GM12878 (cell line): ENCODE measurements around the gene TBC1D19. TPM values are rescaled to one million over a fixed set of nuclear protein-coding genes. Genes with fewer than 3 reads are reported as not detected.

Experiments
- ATAC-seq: fragments of 200-7000 bp; cut with Tn5 transposase; 3 replicates; pipeline ENCODE4 v1.9.1; 2020; ENCODE audit warnings: mild to moderate bottlenecking, moderate library complexity
- BruUV-seq: library from RNA; stranded (reverse); fragments of 400-500 nt; replicated peaks from 2 replicates; lab custom pipeline; 2021; lab: Mats Ljungman, UMichigan
- CTCF ChIA-PET: fragments of 300-600 bp; sonication (Branson Sonifier 250); formaldehyde crosslinking; extraction: SDS; loops from one replicate; lab custom pipeline; 2021; ENCODE audit warnings: inconsistent platforms; lab: Yijun Ruan, JAX
- POLR2A ChIA-PET: fragments of 350-600 bp; formaldehyde crosslinking; extraction: SDS; loops from one replicate; lab custom pipeline; 2021; ENCODE audit warnings: inconsistent platforms; lab: Charles Lee
- RAD21 ChIA-PET: fragments of 300-600 bp; sonication (Branson Sonifier 250); formaldehyde crosslinking; loops from one replicate; lab custom pipeline; 2023; ENCODE audit warnings: antibody characterized with exemption; ENCODE audit not compliant: unreplicated experiment; lab: Charles Lee
- SMC1A ChIA-PET: fragments of 300-600 bp; sonication (Branson Sonifier 250); formaldehyde crosslinking; loops from one replicate; lab custom pipeline; 2023; ENCODE audit not compliant: unreplicated experiment, uncharacterized antibody; lab: Charles Lee
- DNase-seq: peaks from one replicate; pipeline ENCODE4 v3.0.0-alpha.2; 2011; ENCODE audit warnings: low read depth, low spot score
- FAIRE-seq: peaks from 3 replicates; lab custom pipeline; 2011; peaks lifted over from hg19 to GRCh38; lab: Jason Lieb, UNC
- H2AFZ ChIP-seq: 2 replicates; pipeline ENCODE4 v1.6.0; 2011; ENCODE audit warnings: low read depth, low read length, control low read depth; ENCODE audit not compliant: control insufficient read depth
- H3K27ac ChIP-seq: 2 replicates; pipeline ENCODE4 v1.5.1; 2011; ENCODE audit warnings: control low read depth; ENCODE audit not compliant: control insufficient read depth, insufficient read depth
- H3K27me3 ChIP-seq, 2 experiments: replicated peaks in 1 of 2; 2 replicates each; pipeline versions ENCODE4 v1.6.0 to v1.6.1; 2011; ENCODE audit warnings: low read length in 1 of 2; ENCODE audit not compliant: control insufficient read depth in 2 of 2, insufficient read depth in 2 of 2
- H3K36me3 ChIP-seq, 2 experiments: 2 replicates each; pipeline ENCODE4 v1.5.1; 2011; ENCODE audit warnings: low read length in 1 of 2; ENCODE audit not compliant: control insufficient read depth in 2 of 2, insufficient read depth in 2 of 2
- H3K4me1 ChIP-seq: 2 replicates; pipeline ENCODE4 v1.6.1; 2011; ENCODE audit warnings: mild to moderate bottlenecking, low read length, moderate library complexity, mixed read lengths; ENCODE audit not compliant: control insufficient read depth, insufficient read depth
- H3K4me2 ChIP-seq: 2 replicates; pipeline ENCODE4 v1.6.0; 2011; ENCODE audit warnings: control low read depth; ENCODE audit not compliant: control insufficient read depth, insufficient read depth
- H3K4me3 ChIP-seq: fragments of 200-600 bp; sonication (generic); 2 replicates; pipeline ENCODE4 v1.5.1; 2016
- H3K79me2 ChIP-seq: 2 replicates; pipeline ENCODE4 v1.6.0; 2011; ENCODE audit warnings: low read length; ENCODE audit not compliant: control insufficient read depth, insufficient read depth
- H3K9ac ChIP-seq: 2 replicates; pipeline ENCODE4 v1.8.0; 2011; ENCODE audit warnings: low read length, control low read depth, mixed read lengths; ENCODE audit not compliant: control insufficient read depth, insufficient read depth
- H3K9me3 ChIP-seq: replicated peaks from 3 replicates; pipeline ENCODE4 v1.5.1; 2011; ENCODE audit warnings: mild to moderate bottlenecking, low read length; ENCODE audit not compliant: control insufficient read depth, insufficient read depth
- H4K20me1 ChIP-seq: 2 replicates; pipeline ENCODE4 v1.6.0; 2011; ENCODE audit not compliant: control insufficient read depth, insufficient read depth
- KLF5 ChIP-seq: fragments of 450-650 bp; IDR thresholded peaks from 2 replicates; pipeline ENCODE4 v1.6.1; 2014; ENCODE audit warnings: mild to moderate bottlenecking; ENCODE audit not compliant: partially characterized antibody
- MYB ChIP-seq: fragments of 150-350 bp; IDR thresholded peaks from 2 replicates; pipeline ENCODE4 v1.6.1; 2014; ENCODE audit warnings: mild to moderate bottlenecking, low read depth, low read length, borderline replicate concordance
- REST ChIP-seq: IDR thresholded peaks from 2 replicates; pipeline ENCODE4 v1.6.1; 2012; ENCODE audit warnings: mild to moderate bottlenecking, low read depth, low read length
- SIX5 ChIP-seq: IDR thresholded peaks from 2 replicates; pipeline ENCODE4 v1.6.1; 2011; ENCODE audit warnings: mild to moderate bottlenecking, low read depth, low read length, moderate library complexity; ENCODE audit not compliant: severe bottlenecking
- SMC3 ChIP-seq: IDR thresholded peaks from 2 replicates; pipeline ENCODE4 v1.6.1; 2011; ENCODE audit warnings: low read length, improper control_type of control experiment, borderline replicate concordance
- TBL1XR1 ChIP-seq: IDR thresholded peaks from 2 replicates; pipeline ENCODE4 v1.6.1; 2012; ENCODE audit warnings: low read depth, low read length, improper control_type of control experiment
- TCF7 ChIP-seq: IDR thresholded peaks from 2 replicates; pipeline ENCODE4 v1.6.1; 2014; ENCODE audit warnings: antibody characterized with exemption, borderline replicate concordance
- ZNF207 ChIP-seq: fragments of 450-650 bp; IDR thresholded peaks from 2 replicates; pipeline ENCODE4 v1.6.1; 2014; ENCODE audit warnings: antibody characterized with exemption, mild to moderate bottlenecking, borderline replicate concordance
- ZNF622 ChIP-seq: fragments of 450-650 bp; IDR thresholded peaks from 2 replicates; pipeline ENCODE4 v1.6.1; 2017; ENCODE audit warnings: mild to moderate bottlenecking, inconsistent platforms
- ZZZ3 ChIP-seq: IDR thresholded peaks from 2 replicates; pipeline ENCODE4 v1.6.1; 2011; ENCODE audit warnings: low read depth; ENCODE audit not compliant: control insufficient read depth, insufficient read length
- WGBS: methylation state at CpG from one replicate; pipeline ENCODE4 v1.1.6; 2016; ENCODE audit warnings: low lambda C conversion rate; ENCODE audit not compliant: insufficient replicate concordance, insufficient coverage; ENCODE audit errors: missing lambda C conversion rate; 5-methylcytosine and 5-hydroxymethylcytosine counted together
- in situ Hi-C: fragments of 300-500 bp; cut with MboI; formaldehyde crosslinking; loops from 9 replicates; pipeline ENCODE4 v1.14.3; 2018; ENCODE audit warnings: mixed read lengths
- intact Hi-C: fragments of 100-400 bp; cut with micrococcal nuclease; formaldehyde crosslinking; loops from one replicate; pipeline ENCODE4 v1.14.2; 2022; ENCODE audit not compliant: unreplicated experiment
- polyA plus RNA-seq, 11 experiments: library from polyadenylated mRNA; depleted of rRNA in 4 of 11; unstranded in 6 of 11; stranded (reverse) in 5 of 11; fragments of >200 nt; fragmentation: Nextera tagmentation in 4 of 11; fragmentation: Illumina TruSeq in 1 of 11; extraction: Ambion mirVana in 4 of 11; extraction: Trizol in 1 of 11; gene quantifications; 1 replicate in 1 of 11; 2 replicates in 10 of 11; pipeline versions ENCODE4 v1.2.1 to v1.2.3, GENCODE V29; 2011 to 2016; ENCODE audit warnings: inconsistent platforms in 2 of 11, missing spikeins in 2 of 11, low read depth in 1 of 11
- total RNA-seq, 4 experiments: library from RNA; depleted of rRNA in 3 of 4; stranded (reverse); fragments of >200 nt in 3 of 4; fragmentation: Illumina TruSeq in 1 of 4; extraction: Trizol in 1 of 4; gene quantifications; 2 replicates each; pipeline versions ENCODE4 v1.2.1 to v1.2.3, GENCODE V29; 2013 to 2021
- TF ChIP-seq, protein P1 (sequence below): fragments of 150-350 bp; IDR thresholded peaks from 2 replicates; pipeline ENCODE4 v1.6.1; 2014; ENCODE audit warnings: mild to moderate bottlenecking, low read depth, low read length

The TBC1D19 gene
- total and polyA plus RNA-seq, 10 of the 15 experiments (the other 5 are each of a cell fraction or from before 2014, with no cell fraction given) = 0.29 to 3.9 (median 2.1) TPM

- Histone ChIP-seq H4K20me1 (no peaks in the 10 kb centered on the region), H3K27ac (no peak overlapping the region), H3K4me2 (no peak overlapping the region), H3K4me1 (no peaks in the 10 kb centered on the region), H3K79me2 (no peaks in the 10 kb centered on the region)
- in situ Hi-C loops = no loop called here
- no peak for FAIRE-seq
- TF ChIP-seq SIX5 (no peak), REST (no peak), ZNF622 (no peak), MYB (no peak), ZNF207 (no peak), KLF5 (no peak), ZZZ3 (no peak), TCF7 (no peak), TBL1XR1 (no peak), SMC3 (no peak)
- TF ChIP-seq, protein P1, sequence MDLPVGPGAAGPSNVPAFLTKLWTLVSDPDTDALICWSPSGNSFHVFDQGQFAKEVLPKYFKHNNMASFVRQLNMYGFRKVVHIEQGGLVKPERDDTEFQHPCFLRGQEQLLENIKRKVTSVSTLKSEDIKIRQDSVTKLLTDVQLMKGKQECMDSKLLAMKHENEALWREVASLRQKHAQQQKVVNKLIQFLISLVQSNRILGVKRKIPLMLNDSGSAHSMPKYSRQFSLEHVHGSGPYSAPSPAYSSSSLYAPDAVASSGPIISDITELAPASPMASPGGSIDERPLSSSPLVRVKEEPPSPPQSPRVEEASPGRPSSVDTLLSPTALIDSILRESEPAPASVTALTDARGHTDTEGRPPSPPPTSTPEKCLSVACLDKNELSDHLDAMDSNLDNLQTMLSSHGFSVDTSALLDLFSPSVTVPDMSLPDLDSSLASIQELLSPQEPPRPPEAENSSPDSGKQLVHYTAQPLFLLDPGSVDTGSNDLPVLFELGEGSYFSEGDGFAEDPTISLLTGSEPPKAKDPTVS = no peak
- TF ChIP-seq, all 136 proteins: peak for 0
- WGBS = 7% methylated on average over 2 of the region's 2 CpGs
- Histone ChIP-seq H3K4me3 (no peak overlapping the region), H2AFZ (no peak overlapping the region), H3K9ac (no peak overlapping the region), H3K27me3 (peaks cover 1 to 4% of the 10 kb centered on the region in 2 experiments; a peak in 3 of 4 replicates), H3K9me3 (no peaks in the 10 kb centered on the region), H3K36me3 (no peaks in the 10 kb centered on the region)
- intact Hi-C loops = no loop called here
- ChIA-PET RAD21 (no interaction called here), POLR2A (no interaction called here), CTCF (interaction anchor here (1.0 kb wide), 1 partner anchor 19 kb away, joined by 3 read pairs; no protein-coding TSS in a partner anchor), SMC1A (no interaction called here)
- DNase-seq (no peak), ATAC-seq (no peak)
- no TSS peak for BruUV-seq
Measured at GRCh38 chr4:26577066-26577465, 6.8 kb upstream of the TBC1D19 start.
